HG03064 (cell line): ENCODE results near the gene HTRA1.

Source experiments
- ATAC-seq: cut with Tn5 transposase; IDR thresholded peaks from one replicate; pipeline ENCODE4 v1.9.1; 2021; ENCODE audit warnings: low read depth; ENCODE audit not compliant: unreplicated experiment

Gene HTRA1

GRCh38 chr10:122471531-122472177 is 10.3 kb downstream of the HTRA1 start:
- no peak for ATAC-seq

GRCh38 chr10:122473116-122473515 is 11.8 kb downstream of the HTRA1 start:
- no peak for ATAC-seq

GRCh38 chr10:122474131-122474818 is 12.9 kb downstream of the HTRA1 start:
- ATAC-seq = no peak

GRCh38 chr10:122475100-122475499 is 13.7 kb downstream of the HTRA1 start:
- ATAC-seq = no peak

GRCh38 chr10:122475591-122476332 is 14.4 kb downstream of the HTRA1 start:
- no peak for ATAC-seq

- no peak for ATAC-seq
These were observed 15.0 kb downstream of the HTRA1 start for GRCh38 chr10:122476333-122476695.

- no peak for ATAC-seq
These were observed 16.1 kb downstream of the HTRA1 start for GRCh38 chr10:122477436-122477835.

GRCh38 chr10:122478971-122479370 is 17.6 kb downstream of the HTRA1 start:
- ATAC-seq = no peak

- ATAC-seq = no peak
These were observed 18.9 kb downstream of the HTRA1 start for GRCh38 chr10:122480146-122480833.

GRCh38 chr10:122481296-122482056 is 20.1 kb downstream of the HTRA1 start:
- ATAC-seq = no peak

GRCh38 chr10:122484276-122485060 is 23.1 kb downstream of the HTRA1 start:
- ATAC-seq = no peak

- ATAC-seq = no peak
These were observed 24.3 kb downstream of the HTRA1 start for GRCh38 chr10:122485670-122486069.

- no peak for ATAC-seq
These were observed 25.2 kb downstream of the HTRA1 start for GRCh38 chr10:122486406-122487080.

- ATAC-seq = no peak
These were observed 25.9 kb downstream of the HTRA1 start for GRCh38 chr10:122487174-122487765.

- no peak for ATAC-seq
These were observed 28.9 kb downstream of the HTRA1 start for GRCh38 chr10:122490268-122490667.

- no peak for ATAC-seq
These were observed 29.7 kb downstream of the HTRA1 start for GRCh38 chr10:122490786-122491680.

- ATAC-seq = no peak
These were observed 30.7 kb downstream of the HTRA1 start for GRCh38 chr10:122492006-122492405.

- ATAC-seq = no peak
These were observed 31.7 kb downstream of the HTRA1 start for GRCh38 chr10:122492999-122493481.
